H1 (cell line): Measurements from ENCODE around the gene CCDC106. TPM values are rescaled to one million over a fixed set of nuclear protein-coding genes. Genes with fewer than 3 reads are reported as not detected.

ENCODE experiments used
- CBX5 ChIP-seq: fragments of 300-800, 300-1000 bp; sonication (generic); IDR thresholded peaks from 2 replicates; pipeline ENCODE4 v1.7.1; 2016; ENCODE audit warnings: antibody characterized with exemption, low read length, low read depth
- CHD7 ChIP-seq: fragments of 300-600 bp; sonication (generic); IDR thresholded peaks from 2 replicates; pipeline ENCODE4 v1.7.1; 2012; ENCODE audit warnings: low read length, moderate library complexity, mild to moderate bottlenecking, inconsistent platforms; ENCODE audit not compliant: insufficient replicate concordance
- EGR1 ChIP-seq: IDR thresholded peaks from 2 replicates; pipeline ENCODE4 v1.6.1; 2011; ENCODE audit warnings: low read depth, low read length, borderline replicate concordance
- NRF1 ChIP-seq: IDR thresholded peaks from 2 replicates; pipeline ENCODE4 v1.6.1; 2011; ENCODE audit warnings: mild to moderate bottlenecking, low read depth, low read length, improper control_type of control experiment
- POU5F1 ChIP-seq: IDR thresholded peaks from 2 replicates; pipeline ENCODE4 v1.6.1; 2011; ENCODE audit warnings: low read depth, mild to moderate bottlenecking, low read length, moderate library complexity
- SIX5 ChIP-seq: IDR thresholded peaks from 2 replicates; pipeline ENCODE4 v1.6.1; 2011; ENCODE audit warnings: mild to moderate bottlenecking, low read depth, low read length
- polyA plus RNA-seq, 7 experiments: library from polyadenylated mRNA; depleted of rRNA in 3 of 7; stranded (reverse) in 5 of 7; unstranded in 2 of 7; fragments of >200 nt in 5 of 7; fragments of 200-250 nt in 2 of 7; gene quantifications; 1 replicate in 5 of 7; 2 replicates in 1 of 7; 4 replicates in 1 of 7; pipeline versions ENCODE4 v1.2.1 to v1.2.3, GENCODE V29; 2011 to 2013; ENCODE audit warnings: missing spikeins in 2 of 7, mixed read lengths in 2 of 7
- total RNA-seq: library from RNA; stranded (reverse); fragmentation: NEBNext Ultra II Directional; extraction: Animal tissue kit (Norgen Biotek cat#: 25700); gene quantifications from 2 replicates; pipeline ENCODE4 v1.2.1, GENCODE V29; 2021
- TF ChIP-seq, protein P1 (sequence below): IDR thresholded peaks from 2 replicates; pipeline ENCODE4 v1.6.1; 2011; ENCODE audit warnings: low read length, improper control_type of control experiment

CCDC106 gene
- total and polyA plus RNA-seq, 2 of the 8 experiments (the other 6 are each of a cell fraction or from before 2014, with no cell fraction given): 12.0 to 20.1 TPM

DNA sequence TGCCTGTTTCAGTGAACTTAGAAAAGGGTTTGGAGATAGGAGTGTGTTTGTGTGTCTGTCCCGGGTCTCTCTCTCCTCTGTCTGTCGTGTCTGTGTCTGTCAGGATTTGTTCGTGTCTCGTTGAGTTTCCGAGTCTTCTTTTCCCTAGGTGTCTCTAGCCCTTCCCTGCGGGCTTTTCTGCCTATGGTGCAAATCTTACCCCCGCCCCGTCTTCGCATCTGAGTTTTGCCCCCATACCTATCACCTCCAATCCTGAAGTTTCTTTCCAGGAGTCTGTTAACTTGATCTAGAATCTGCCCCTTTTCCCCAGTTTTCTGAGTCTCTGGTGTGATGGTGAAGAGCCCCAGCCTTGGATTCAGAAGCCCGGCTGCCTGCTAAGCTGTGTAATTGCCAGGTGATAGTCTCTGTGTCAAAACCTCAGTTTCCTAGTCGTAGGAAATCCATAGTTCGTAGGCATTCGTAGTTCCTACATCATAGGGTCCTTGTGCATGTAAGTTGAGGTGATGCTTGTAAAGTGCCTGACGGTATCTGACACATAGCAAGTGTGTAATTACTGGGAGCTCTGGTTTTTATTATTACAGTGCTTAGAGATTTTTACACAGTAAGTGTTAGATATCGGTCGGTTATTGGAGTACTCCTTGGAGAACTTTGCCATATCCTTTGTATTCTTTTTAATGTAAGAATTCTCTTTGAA, 27.8 kb downstream of the CCDC106 start (continued):
- TF ChIP-seq CHD7 (no peak), EGR1 (no peak), NRF1 (no peak), SIX5 (no peak), POU5F1 (no peak), CBX5 (no peak)
- TF ChIP-seq, protein P1, sequence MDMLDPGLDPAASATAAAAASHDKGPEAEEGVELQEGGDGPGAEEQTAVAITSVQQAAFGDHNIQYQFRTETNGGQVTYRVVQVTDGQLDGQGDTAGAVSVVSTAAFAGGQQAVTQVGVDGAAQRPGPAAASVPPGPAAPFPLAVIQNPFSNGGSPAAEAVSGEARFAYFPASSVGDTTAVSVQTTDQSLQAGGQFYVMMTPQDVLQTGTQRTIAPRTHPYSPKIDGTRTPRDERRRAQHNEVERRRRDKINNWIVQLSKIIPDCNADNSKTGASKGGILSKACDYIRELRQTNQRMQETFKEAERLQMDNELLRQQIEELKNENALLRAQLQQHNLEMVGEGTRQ: no peak
